IMR-90 (cell line): Measurements from ENCODE around the gene DUSP22. TPM values are rescaled to one million over a fixed set of nuclear protein-coding genes. Genes with fewer than 3 reads are reported as not detected.

ENCODE experiments used
- ATAC-seq: fragments of 200-7000 bp; cut with Tn5 transposase; 2 replicates; pipeline ENCODE4 v1.9.1; 2020; ENCODE audit warnings: low read depth, mild to moderate bottlenecking, moderate library complexity
- BruUV-seq: library from RNA; stranded (reverse); fragments of 400-500 nt; replicated peaks from 2 replicates; lab custom pipeline; 2021; lab: Mats Ljungman, UMichigan
- CTCF ChIA-PET: fragments of 300-600 bp; formaldehyde crosslinking; extraction: SDS; loops from one replicate; lab custom pipeline; 2021; ENCODE audit warnings: antibody characterized with exemption; lab: Yijun Ruan, JAX
- POLR2A ChIA-PET: fragments of 300-600 bp; sonication (Branson Sonifier 250); formaldehyde crosslinking; loops from one replicate; lab custom pipeline; 2022; ENCODE audit warnings: antibody characterized with exemption; ENCODE audit not compliant: unreplicated experiment; lab: Charles Lee
- DNase-seq: peaks from one replicate; pipeline ENCODE4 v3.0.0; 2013
- H2AFZ ChIP-seq: replicated peaks from 2 replicates; pipeline ENCODE3; 2013; ENCODE audit warnings: low read length, mild to moderate bottlenecking; ENCODE audit not compliant: poor library complexity
- H2AK5ac ChIP-seq: 2 replicates; pipeline ENCODE4 v1.6.1; 2013; ENCODE audit warnings: low read depth, low read length, inconsistent platforms
- H2AK9ac ChIP-seq: replicated peaks from 2 replicates; pipeline ENCODE3; 2013; ENCODE audit warnings: mild to moderate bottlenecking, low read depth, low read length, moderate library complexity; ENCODE audit not compliant: poor library complexity
- H2BK120ac ChIP-seq: 2 replicates; pipeline ENCODE4 v1.6.1; 2013; ENCODE audit warnings: low read depth, low read length, inconsistent platforms
- H2BK15ac ChIP-seq: 3 replicates; pipeline ENCODE4 v1.6.1; 2013; ENCODE audit warnings: low read depth, low read length, inconsistent platforms
- H2BK20ac ChIP-seq: 2 replicates; pipeline ENCODE4 v1.6.1; 2013; ENCODE audit warnings: low read depth, mild to moderate bottlenecking, inconsistent platforms, low read length, moderate library complexity
- H2BK5ac ChIP-seq: 2 replicates; pipeline ENCODE4 v1.6.1; 2013; ENCODE audit warnings: mild to moderate bottlenecking, low read depth, low read length, inconsistent platforms; ENCODE audit not compliant: poor library complexity, severe bottlenecking
- H3K14ac ChIP-seq: replicated peaks from 2 replicates; pipeline ENCODE4 v1.6.1; 2013; ENCODE audit warnings: low read depth, low read length, inconsistent platforms
- H3K18ac ChIP-seq: 2 replicates; pipeline ENCODE4 v1.6.1; 2013; ENCODE audit warnings: low read depth, low read length, control low read depth
- H3K23ac ChIP-seq: 2 replicates; pipeline ENCODE4 v1.6.1; 2013; ENCODE audit warnings: low read depth, low read length, inconsistent platforms
- H3K27ac ChIP-seq: 2 replicates; pipeline ENCODE4 v1.5.1; 2013; ENCODE audit warnings: mild to moderate bottlenecking, control low read depth, low read length; ENCODE audit not compliant: insufficient read depth
- H3K27me3 ChIP-seq: 2 replicates; pipeline ENCODE4 v1.6.1; 2013; ENCODE audit warnings: low read length; ENCODE audit not compliant: control insufficient read depth, insufficient read depth
- H3K36me3 ChIP-seq: 2 replicates; pipeline ENCODE4 v1.6.1; 2013; ENCODE audit warnings: low read length, mixed read lengths; ENCODE audit not compliant: control insufficient read depth, insufficient read depth
- H3K4ac ChIP-seq: 2 replicates; pipeline ENCODE4 v1.6.1; 2013; ENCODE audit warnings: low read depth, low read length, inconsistent platforms
- H3K4me1 ChIP-seq: 2 replicates; pipeline ENCODE4 v1.6.1; 2013; ENCODE audit warnings: low read length, mixed read lengths; ENCODE audit not compliant: control insufficient read depth, insufficient read depth
- H3K4me2 ChIP-seq: 2 replicates; pipeline ENCODE4 v1.6.1; 2013; ENCODE audit warnings: low read depth, mild to moderate bottlenecking, control low read depth, low read length, moderate library complexity
- H3K4me3 ChIP-seq: 2 replicates; pipeline ENCODE4 v1.5.1; 2013; ENCODE audit warnings: low read depth, mild to moderate bottlenecking, control low read depth, low read length, moderate library complexity; ENCODE audit not compliant: insufficient read depth
- H3K56ac ChIP-seq: 2 replicates; pipeline ENCODE4 v1.6.1; 2013; ENCODE audit warnings: low read length, inconsistent platforms; ENCODE audit not compliant: insufficient read depth; ENCODE audit errors: extremely low read depth
- H3K79me1 ChIP-seq, 2 experiments: 2 replicates each; pipeline ENCODE4 v1.6.1; 2013; ENCODE audit warnings: low read length in 2 of 2, inconsistent platforms in 1 of 2, low read depth in 1 of 2
- H3K9ac ChIP-seq: 2 replicates; pipeline ENCODE4 v1.6.1; 2013; ENCODE audit warnings: low read depth, low read length, control low read depth
- H3K9me1 ChIP-seq: 2 replicates; pipeline ENCODE4 v1.6.1; 2013; ENCODE audit warnings: low read length, inconsistent platforms; ENCODE audit not compliant: insufficient read depth
- H3K9me3 ChIP-seq: 2 replicates; pipeline ENCODE4 v1.6.1; 2013; ENCODE audit warnings: low read length; ENCODE audit not compliant: control insufficient read depth, insufficient read depth
- H4K20me1 ChIP-seq: 2 replicates; pipeline ENCODE4 v1.6.1; 2013; ENCODE audit warnings: low read length, inconsistent platforms; ENCODE audit not compliant: insufficient read depth
- H4K5ac ChIP-seq: 2 replicates; pipeline ENCODE4 v1.6.1; 2013; ENCODE audit warnings: mild to moderate bottlenecking, low read depth, low read length, control low read depth
- H4K8ac ChIP-seq, 2 experiments: 2 replicates each; pipeline ENCODE4 v1.6.1; 2013; ENCODE audit warnings: low read depth in 2 of 2, low read length in 2 of 2, control low read depth in 1 of 2, inconsistent platforms in 1 of 2
- H4K91ac ChIP-seq: 2 replicates; pipeline ENCODE4 v1.6.1; 2013; ENCODE audit warnings: low read depth, low read length, inconsistent platforms; ENCODE audit not compliant: insufficient read depth
- FOS ChIP-seq: fragments of 150-350 bp; IDR thresholded peaks from 2 replicates; pipeline ENCODE4 v1.6.1; 2016; ENCODE audit warnings: low read depth, low read length
- MAFK ChIP-seq: IDR thresholded peaks from 2 replicates; pipeline ENCODE4 v1.6.1; 2012; ENCODE audit warnings: low read depth, low read length, improper control_type of control experiment
- MXI1 ChIP-seq: IDR thresholded peaks from 2 replicates; pipeline ENCODE4 v1.6.1; 2012; ENCODE audit warnings: low read depth, mild to moderate bottlenecking, low read length, moderate library complexity, borderline replicate concordance
- NFE2L2 ChIP-seq: fragments of 150-350 bp; IDR thresholded peaks from 2 replicates; pipeline ENCODE4 v1.6.1; 2016; ENCODE audit warnings: low read depth, mild to moderate bottlenecking, low read length
- POLR2A ChIP-seq: IDR thresholded peaks from 2 replicates; pipeline ENCODE4 v1.6.1; 2012; ENCODE audit warnings: mild to moderate bottlenecking, low read depth, low read length
- RAD21 ChIP-seq: IDR thresholded peaks from 2 replicates; pipeline ENCODE4 v1.6.1; 2012; ENCODE audit warnings: low read length, improper control_type of control experiment
- RCOR1 ChIP-seq: IDR thresholded peaks from 2 replicates; pipeline ENCODE4 v1.6.1; 2012; ENCODE audit warnings: mild to moderate bottlenecking, low read length, improper control_type of control experiment; ENCODE audit not compliant: insufficient replicate concordance
- RFX5 ChIP-seq: IDR thresholded peaks from 2 replicates; pipeline ENCODE4 v1.8.0; 2012; ENCODE audit warnings: low read depth, mild to moderate bottlenecking, low read length, moderate library complexity
- WGBS, 2 experiments: methylation state at CpG; one replicate each; pipeline versions ENCODE4 v1.1.5 to v1.1.7; 2013; ENCODE audit warnings: missing lambda C conversion rate in 2 of 2; ENCODE audit not compliant: insufficient read length in 1 of 2; ENCODE audit errors: extremely low coverage in 2 of 2; 5-methylcytosine and 5-hydroxymethylcytosine counted together
- dilution Hi-C: fragments of 300-500 bp; cut with HindIII; formaldehyde crosslinking; loops from one replicate; pipeline ENCODE4 v1.14.3; 2018; ENCODE audit warnings: low sequenced_read_pairs; ENCODE audit not compliant: unreplicated experiment
- in situ Hi-C: fragments of 300-500 bp; cut with MboI; formaldehyde crosslinking; loops from 3 replicates; pipeline ENCODE4 v1.14.3; 2019; ENCODE audit warnings: low sequenced_read_pairs, inconsistent platforms, mixed read lengths
- intact Hi-C: fragments of 100-400 bp; cut with micrococcal nuclease; formaldehyde crosslinking; loops from 2 replicates; pipeline ENCODE4 v1.10.0; 2022
- polyA plus RNA-seq, 3 experiments: library from polyadenylated mRNA; depleted of rRNA; stranded (reverse); fragments of >200 nt; gene quantifications; 2 replicates each; pipeline ENCODE4 v1.2.3, GENCODE V29; 2012; ENCODE audit warnings: low replicate concordance in 1 of 3
- total RNA-seq: library from RNA; depleted of rRNA; stranded (reverse); fragments of >200 nt; gene quantifications from 2 replicates; pipeline ENCODE4 v1.2.3, GENCODE V29; 2012
- TF ChIP-seq, protein P1 (sequence below): fragments of 150-350 bp; IDR thresholded peaks from 2 replicates; pipeline ENCODE4 v1.6.1; 2017; ENCODE audit warnings: mild to moderate bottlenecking, antibody characterized with exemption, low read length, low read depth
- TF ChIP-seq, protein P2 (sequence below): conservative IDR thresholded peaks from 2 replicates; pipeline ENCODE4 v1.5.1; 2012; ENCODE audit warnings: mild to moderate bottlenecking, low read depth, low read length, improper control_type of control experiment
- TF ChIP-seq, protein P3 (sequence below): fragments of 150-350 bp; IDR thresholded peaks from 2 replicates; pipeline ENCODE4 v1.6.1; 2016; ENCODE audit warnings: low read depth, mild to moderate bottlenecking, low read length, moderate library complexity, borderline replicate concordance

DUSP22 gene
- total and polyA plus RNA-seq, 2 of the 4 experiments (the other 2 are of a cell fraction) = 7.1 to 8.2 TPM

DNA sequence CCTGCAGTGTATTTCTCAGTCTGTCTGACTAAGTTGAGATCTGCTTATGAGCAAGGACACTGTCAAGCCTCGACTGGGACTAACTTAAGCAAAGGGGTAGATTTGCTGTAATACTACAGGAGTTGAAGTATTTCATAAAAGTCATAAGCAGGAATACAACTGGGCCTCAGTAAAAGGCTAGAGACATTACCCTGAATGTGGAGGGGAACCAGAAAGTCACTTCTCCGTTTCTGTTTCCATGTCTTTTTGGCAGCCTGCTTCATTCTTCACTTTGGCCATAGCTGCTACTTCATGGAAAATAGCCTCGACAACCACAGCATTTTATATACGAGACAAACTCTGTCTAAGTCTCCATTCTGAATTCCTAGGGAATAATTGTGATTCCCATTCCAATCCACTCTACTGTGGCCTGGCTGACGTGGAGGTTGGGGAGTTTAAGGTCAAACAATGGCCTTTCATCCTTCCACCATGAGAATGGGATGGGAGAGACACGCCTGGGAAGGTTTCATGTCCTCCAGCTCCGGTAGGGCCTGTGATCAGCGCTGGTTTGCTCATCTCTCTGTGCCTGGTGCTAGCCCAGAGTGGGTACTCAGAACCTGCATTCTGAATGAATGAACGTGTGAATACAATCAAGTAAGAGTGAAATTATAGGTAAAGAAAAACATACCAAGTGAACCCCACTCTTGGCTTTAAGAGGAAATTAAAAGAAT, 37.1 kb upstream of the DUSP22 start:
- no peak overlapping the region for H2BK120ac ChIP-seq
- H3K27ac ChIP-seq = no peak overlapping the region
- H3K9me3 ChIP-seq = no peaks in the 10 kb centered on the region
- H3K4ac ChIP-seq = no peak overlapping the region
- H4K20me1 ChIP-seq = no peaks in the 10 kb centered on the region
- ChIA-PET POLR2A (no interaction called here), CTCF (no interaction called here)
- WGBS, 2 experiments = 71% methylated on average over 1 of the region's 9 CpGs; no CpG with 5 or more reads in 1 of the 2 experiments
- no peak overlapping the region for H2AK9ac ChIP-seq
- no peak overlapping the region for H2BK20ac ChIP-seq
- H4K5ac ChIP-seq = no peak overlapping the region
- intact Hi-C loops (no loop called here), dilution Hi-C loops (no loop called here), in situ Hi-C loops (no loop called here)
- H4K8ac ChIP-seq = no peak overlapping the region
- H3K4me3 ChIP-seq = no peak overlapping the region
- H3K4me1 ChIP-seq = no peaks in the 10 kb centered on the region
- H3K23ac ChIP-seq = no peak overlapping the region
- peaks cover 2% of the 10 kb centered on the region; the same call in 1 of the 2 replicates for H3K27me3 ChIP-seq
- no peak overlapping the region for H3K18ac ChIP-seq
- H3K36me3 ChIP-seq = no peaks in the 10 kb centered on the region
- BruUV-seq = no TSS peak
- no peaks in the 10 kb centered on the region for H3K9me1 ChIP-seq
- no peak for TF ChIP-seq FOS
- TF ChIP-seq MAFK = no peak
- no peak for TF ChIP-seq RCOR1
- no peak for TF ChIP-seq RAD21
- TF ChIP-seq, protein P1, sequence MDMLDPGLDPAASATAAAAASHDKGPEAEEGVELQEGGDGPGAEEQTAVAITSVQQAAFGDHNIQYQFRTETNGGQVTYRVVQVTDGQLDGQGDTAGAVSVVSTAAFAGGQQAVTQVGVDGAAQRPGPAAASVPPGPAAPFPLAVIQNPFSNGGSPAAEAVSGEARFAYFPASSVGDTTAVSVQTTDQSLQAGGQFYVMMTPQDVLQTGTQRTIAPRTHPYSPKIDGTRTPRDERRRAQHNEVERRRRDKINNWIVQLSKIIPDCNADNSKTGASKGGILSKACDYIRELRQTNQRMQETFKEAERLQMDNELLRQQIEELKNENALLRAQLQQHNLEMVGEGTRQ = no peak
- TF ChIP-seq RFX5 = no peak
- TF ChIP-seq, protein P2, sequence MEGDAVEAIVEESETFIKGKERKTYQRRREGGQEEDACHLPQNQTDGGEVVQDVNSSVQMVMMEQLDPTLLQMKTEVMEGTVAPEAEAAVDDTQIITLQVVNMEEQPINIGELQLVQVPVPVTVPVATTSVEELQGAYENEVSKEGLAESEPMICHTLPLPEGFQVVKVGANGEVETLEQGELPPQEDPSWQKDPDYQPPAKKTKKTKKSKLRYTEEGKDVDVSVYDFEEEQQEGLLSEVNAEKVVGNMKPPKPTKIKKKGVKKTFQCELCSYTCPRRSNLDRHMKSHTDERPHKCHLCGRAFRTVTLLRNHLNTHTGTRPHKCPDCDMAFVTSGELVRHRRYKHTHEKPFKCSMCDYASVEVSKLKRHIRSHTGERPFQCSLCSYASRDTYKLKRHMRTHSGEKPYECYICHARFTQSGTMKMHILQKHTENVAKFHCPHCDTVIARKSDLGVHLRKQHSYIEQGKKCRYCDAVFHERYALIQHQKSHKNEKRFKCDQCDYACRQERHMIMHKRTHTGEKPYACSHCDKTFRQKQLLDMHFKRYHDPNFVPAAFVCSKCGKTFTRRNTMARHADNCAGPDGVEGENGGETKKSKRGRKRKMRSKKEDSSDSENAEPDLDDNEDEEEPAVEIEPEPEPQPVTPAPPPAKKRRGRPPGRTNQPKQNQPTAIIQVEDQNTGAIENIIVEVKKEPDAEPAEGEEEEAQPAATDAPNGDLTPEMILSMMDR = no peak
- TF ChIP-seq NFE2L2 = no peak
- no peak for TF ChIP-seq MXI1
- TF ChIP-seq, protein P3, sequence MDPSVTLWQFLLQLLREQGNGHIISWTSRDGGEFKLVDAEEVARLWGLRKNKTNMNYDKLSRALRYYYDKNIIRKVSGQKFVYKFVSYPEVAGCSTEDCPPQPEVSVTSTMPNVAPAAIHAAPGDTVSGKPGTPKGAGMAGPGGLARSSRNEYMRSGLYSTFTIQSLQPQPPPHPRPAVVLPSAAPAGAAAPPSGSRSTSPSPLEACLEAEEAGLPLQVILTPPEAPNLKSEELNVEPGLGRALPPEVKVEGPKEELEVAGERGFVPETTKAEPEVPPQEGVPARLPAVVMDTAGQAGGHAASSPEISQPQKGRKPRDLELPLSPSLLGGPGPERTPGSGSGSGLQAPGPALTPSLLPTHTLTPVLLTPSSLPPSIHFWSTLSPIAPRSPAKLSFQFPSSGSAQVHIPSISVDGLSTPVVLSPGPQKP = no peak
- no peak for TF ChIP-seq POLR2A
- H3K9ac ChIP-seq = no peak overlapping the region
- no peak overlapping the region for H2BK15ac ChIP-seq
- H4K91ac ChIP-seq = no peak overlapping the region
- no peak overlapping the region for H3K14ac ChIP-seq
- DNase-seq (no peak), ATAC-seq (no peak)
- no peak overlapping the region for H2AK5ac ChIP-seq
- no peak overlapping the region for H2AFZ ChIP-seq
- H2BK5ac ChIP-seq = no peak overlapping the region
- no peak overlapping the region for H3K4me2 ChIP-seq
- H3K56ac ChIP-seq = no peak overlapping the region
- no peaks in the 10 kb centered on the region for H3K79me1 ChIP-seq
